Activated CD4-positive, alpha-beta T cell treated with anti-CD3 and anti-CD28 coated beads, Interleukin-2, Interleukin-4, amounts not matched to agents 100 ng/mL and 50 ng/mL, durations not matched to agents 16 hours and 8 hours (primary cell): ENCODE results near the gene GAS1.

Experiments
- DNase-seq: peaks from one replicate; pipeline ENCODE4 v3.0.0-alpha.2; 2020; ENCODE audit warnings: low spot score

Gene GAS1

GRCh38 chr9:86921151-86921923 is 26.0 kb downstream of the GAS1 start:
- DNase-seq, result no peak

GRCh38 chr9:86918556-86918955 is 28.8 kb downstream of the GAS1 start:
- no peak for DNase-seq

GRCh38 chr9:86912210-86912609 is 35.1 kb downstream of the GAS1 start:
- no peak for DNase-seq

GRCh38 chr9:86909388-86909787 is 37.9 kb downstream of the GAS1 start:
- DNase-seq, result no peak

GRCh38 chr9:86908261-86908660 is 39.0 kb downstream of the GAS1 start:
- DNase-seq, result no peak

GRCh38 chr9:86907346-86907745 is 40.0 kb downstream of the GAS1 start:
- no peak for DNase-seq

GRCh38 chr9:86903734-86904085 is 43.6 kb downstream of the GAS1 start:
- no peak for DNase-seq

- DNase-seq, result no peak
These were observed 44.1 kb downstream of the GAS1 start for GRCh38 chr9:86902991-86903733.

- no peak for DNase-seq
These were observed 44.7 kb downstream of the GAS1 start for GRCh38 chr9:86902586-86902985.

- DNase-seq, result no peak
These were observed 45.1 kb downstream of the GAS1 start for GRCh38 chr9:86902176-86902575.

- no peak for DNase-seq
These were observed 45.8 kb downstream of the GAS1 start for GRCh38 chr9:86901511-86901910.
